DND-41 (cell line): ENCODE measurements around the gene DLG2.

Experiments
- ATAC-seq: fragments of 200-7000 bp; cut with Tn5 transposase; 3 replicates; pipeline ENCODE4 v1.9.1; 2021; ENCODE audit warnings: low read depth; ENCODE audit not compliant: insufficient read depth
- DNase-seq: peaks from one replicate; pipeline ENCODE4 v3.0.0-alpha.2; 2020
- H2AFZ ChIP-seq: 2 replicates; pipeline ENCODE4 v1.6.0; 2012; ENCODE audit warnings: low read depth, low read length
- H3K27ac ChIP-seq: 2 replicates; pipeline ENCODE4 v1.5.1; 2012; ENCODE audit warnings: low read length, inconsistent platforms
- H3K27me3 ChIP-seq: fragments of 200-600 bp; sonication (generic); 2 replicates; pipeline ENCODE4 v1.6.0; 2012; ENCODE audit warnings: low read length, mild to moderate bottlenecking, inconsistent platforms; ENCODE audit not compliant: insufficient read depth, poor library complexity
- H3K36me3 ChIP-seq: 2 replicates; pipeline ENCODE4 v1.5.1; 2012; ENCODE audit warnings: low read length, inconsistent platforms; ENCODE audit not compliant: insufficient read depth
- H3K4me1 ChIP-seq: 2 replicates; pipeline ENCODE4 v1.5.1; 2012; ENCODE audit warnings: mild to moderate bottlenecking, low read length; ENCODE audit not compliant: insufficient read depth
- H3K4me2 ChIP-seq: 2 replicates; pipeline ENCODE4 v1.6.0; 2012; ENCODE audit warnings: mild to moderate bottlenecking, moderate library complexity, low read length, inconsistent platforms; ENCODE audit not compliant: insufficient read depth
- H3K4me3 ChIP-seq, 2 experiments: fragments of 200-600 bp in 1 of 2; shearing (Covaris generic) in 1 of 2; 2 replicates each; pipeline ENCODE4 v1.5.1; 2012 to 2016; ENCODE audit warnings: inconsistent platforms in 2 of 2, low read length in 2 of 2, mild to moderate bottlenecking in 2 of 2, low read depth in 1 of 2, moderate library complexity in 1 of 2
- H3K79me2 ChIP-seq: 2 replicates; pipeline ENCODE4 v1.6.0; 2012; ENCODE audit warnings: low read length, inconsistent platforms; ENCODE audit not compliant: insufficient read depth
- H3K9ac ChIP-seq: 2 replicates; pipeline ENCODE4 v1.6.0; 2012; ENCODE audit warnings: low read depth, mild to moderate bottlenecking, inconsistent platforms, low read length, moderate library complexity
- H3K9me3 ChIP-seq: 2 replicates; pipeline ENCODE4 v1.5.1; 2012; ENCODE audit warnings: low read length, moderate library complexity, mild to moderate bottlenecking, inconsistent platforms; ENCODE audit not compliant: insufficient read depth, severe bottlenecking
- H4K20me1 ChIP-seq: 2 replicates; pipeline ENCODE4 v1.6.0; 2012; ENCODE audit warnings: low read length; ENCODE audit not compliant: insufficient read depth
- EZH2 ChIP-seq: IDR thresholded peaks from 3 replicates; pipeline ENCODE4 v1.6.1; 2012; ENCODE audit warnings: borderline replicate concordance, low read depth, mild to moderate bottlenecking, moderate library complexity, low read length, inconsistent platforms; ENCODE audit not compliant: severe bottlenecking
- TF ChIP-seq, protein P1 (sequence below): IDR thresholded peaks from 2 replicates; pipeline ENCODE4 v1.5.1; 2012; ENCODE audit warnings: borderline replicate concordance, low read length, moderate library complexity, mild to moderate bottlenecking; ENCODE audit not compliant: poor library complexity, severe bottlenecking; ENCODE audit errors: extremely low read depth

The DLG2 gene

DNA sequence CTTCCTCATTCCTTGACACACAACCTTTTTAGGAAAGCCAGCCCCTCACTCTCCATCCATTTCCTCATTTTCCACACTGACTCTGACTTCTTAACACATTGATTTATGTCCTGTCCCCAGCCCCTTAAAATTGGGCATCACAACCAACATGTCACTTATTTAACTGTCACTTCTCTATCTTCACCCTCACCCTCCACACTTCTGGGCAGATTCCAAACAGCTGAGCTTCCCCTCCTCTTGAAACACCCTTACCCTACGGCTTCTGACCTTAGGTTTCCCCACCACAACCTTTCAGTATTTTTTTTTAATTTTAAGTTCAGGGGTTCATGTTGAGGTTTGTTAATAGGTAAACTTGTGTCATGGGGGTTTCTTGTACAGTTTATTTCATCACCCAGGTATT, 696.3 kb downstream of the DLG2 start:
- no peak for ATAC-seq
- H3K27me3 ChIP-seq = no peaks in the 10 kb centered on the region
- no peaks in the 10 kb centered on the region for H3K4me1 ChIP-seq
- no peaks in the 10 kb centered on the region for H3K9me3 ChIP-seq
- H3K79me2 ChIP-seq = no peaks in the 10 kb centered on the region
- no peak overlapping the region for H3K9ac ChIP-seq
- no peak for DNase-seq
- H3K36me3 ChIP-seq = no peaks in the 10 kb centered on the region
- H4K20me1 ChIP-seq = no peaks in the 10 kb centered on the region
- H3K27ac ChIP-seq = no peak overlapping the region
- H3K4me2 ChIP-seq = no peak overlapping the region
- no peak overlapping the region for H2AFZ ChIP-seq
- TF ChIP-seq, protein P1, sequence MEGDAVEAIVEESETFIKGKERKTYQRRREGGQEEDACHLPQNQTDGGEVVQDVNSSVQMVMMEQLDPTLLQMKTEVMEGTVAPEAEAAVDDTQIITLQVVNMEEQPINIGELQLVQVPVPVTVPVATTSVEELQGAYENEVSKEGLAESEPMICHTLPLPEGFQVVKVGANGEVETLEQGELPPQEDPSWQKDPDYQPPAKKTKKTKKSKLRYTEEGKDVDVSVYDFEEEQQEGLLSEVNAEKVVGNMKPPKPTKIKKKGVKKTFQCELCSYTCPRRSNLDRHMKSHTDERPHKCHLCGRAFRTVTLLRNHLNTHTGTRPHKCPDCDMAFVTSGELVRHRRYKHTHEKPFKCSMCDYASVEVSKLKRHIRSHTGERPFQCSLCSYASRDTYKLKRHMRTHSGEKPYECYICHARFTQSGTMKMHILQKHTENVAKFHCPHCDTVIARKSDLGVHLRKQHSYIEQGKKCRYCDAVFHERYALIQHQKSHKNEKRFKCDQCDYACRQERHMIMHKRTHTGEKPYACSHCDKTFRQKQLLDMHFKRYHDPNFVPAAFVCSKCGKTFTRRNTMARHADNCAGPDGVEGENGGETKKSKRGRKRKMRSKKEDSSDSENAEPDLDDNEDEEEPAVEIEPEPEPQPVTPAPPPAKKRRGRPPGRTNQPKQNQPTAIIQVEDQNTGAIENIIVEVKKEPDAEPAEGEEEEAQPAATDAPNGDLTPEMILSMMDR = no peak
- TF ChIP-seq EZH2 = no peak
- no peak overlapping the region for H3K4me3 ChIP-seq

DNA sequence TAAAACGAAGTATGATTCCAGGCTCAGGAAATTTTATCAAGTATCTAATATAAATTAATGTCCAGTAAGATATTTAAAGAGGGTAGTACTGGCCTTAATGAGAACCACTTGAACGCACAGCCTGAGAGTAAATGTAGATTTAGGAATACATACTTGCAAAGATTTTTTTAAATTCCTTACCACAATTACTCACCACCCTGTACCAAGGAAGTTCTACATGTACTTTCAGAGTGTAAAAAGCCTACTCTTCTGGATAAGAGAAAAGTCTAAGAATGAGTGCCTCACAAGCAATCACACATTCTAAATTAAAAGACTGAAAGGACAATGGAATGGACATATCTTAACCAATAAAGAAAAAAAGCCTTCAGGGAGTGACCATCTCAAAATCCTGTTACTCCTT, 697.4 kb downstream of the DLG2 start:
- H3K27ac ChIP-seq = no peak overlapping the region
- TF ChIP-seq, protein P1 = no peak
- TF ChIP-seq EZH2 = no peak
- no peak overlapping the region for H3K4me2 ChIP-seq
- no peaks in the 10 kb centered on the region for H3K36me3 ChIP-seq
- H3K4me3 ChIP-seq = no peak overlapping the region
- H3K9ac ChIP-seq = no peak overlapping the region
- H3K9me3 ChIP-seq = no peaks in the 10 kb centered on the region
- no peaks in the 10 kb centered on the region for H3K79me2 ChIP-seq
- H2AFZ ChIP-seq = no peak overlapping the region
- no peak for ATAC-seq
- DNase-seq = no peak
- H3K27me3 ChIP-seq = no peaks in the 10 kb centered on the region
- H3K4me1 ChIP-seq = no peaks in the 10 kb centered on the region
- no peaks in the 10 kb centered on the region for H4K20me1 ChIP-seq

DNA sequence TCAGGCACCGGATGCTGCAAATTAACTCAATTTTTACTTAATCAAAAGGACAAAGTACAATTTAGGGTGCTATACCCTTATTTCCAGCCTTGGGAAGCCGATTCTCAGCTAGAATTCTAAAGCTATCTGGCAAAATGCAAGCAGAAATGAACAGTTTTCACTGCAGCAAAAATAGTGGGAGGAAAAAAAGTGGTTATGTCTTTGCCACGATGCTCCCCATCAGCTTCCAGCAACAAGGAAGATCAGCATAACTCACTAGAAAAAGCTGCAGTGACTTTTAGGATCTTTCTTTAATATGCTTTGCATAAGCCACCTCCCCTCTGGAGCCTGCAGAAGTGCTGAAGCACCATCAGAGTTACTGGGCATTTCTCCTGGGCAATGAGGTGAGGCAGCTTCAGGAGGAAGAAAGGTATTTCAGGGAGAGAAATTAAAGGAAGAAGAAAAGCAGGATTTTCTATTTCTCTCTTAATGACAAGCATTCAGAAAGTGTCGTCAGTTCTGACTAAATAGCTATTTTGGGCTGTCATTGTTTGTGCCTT, 702.9 kb downstream of the DLG2 start:
- no peak overlapping the region for H2AFZ ChIP-seq
- no peak overlapping the region for H3K4me3 ChIP-seq
- no peak for ATAC-seq
- H3K9me3 ChIP-seq = no peaks in the 10 kb centered on the region
- no peak overlapping the region for H3K27ac ChIP-seq
- no peak for DNase-seq
- H3K36me3 ChIP-seq = no peaks in the 10 kb centered on the region
- H3K27me3 ChIP-seq = no peaks in the 10 kb centered on the region
- no peak overlapping the region for H3K4me2 ChIP-seq
- TF ChIP-seq, protein P1 = no peak
- TF ChIP-seq EZH2 = no peak
- H3K79me2 ChIP-seq = no peaks in the 10 kb centered on the region
- H4K20me1 ChIP-seq = no peaks in the 10 kb centered on the region
- no peak overlapping the region for H3K9ac ChIP-seq
- no peaks in the 10 kb centered on the region for H3K4me1 ChIP-seq

DNA sequence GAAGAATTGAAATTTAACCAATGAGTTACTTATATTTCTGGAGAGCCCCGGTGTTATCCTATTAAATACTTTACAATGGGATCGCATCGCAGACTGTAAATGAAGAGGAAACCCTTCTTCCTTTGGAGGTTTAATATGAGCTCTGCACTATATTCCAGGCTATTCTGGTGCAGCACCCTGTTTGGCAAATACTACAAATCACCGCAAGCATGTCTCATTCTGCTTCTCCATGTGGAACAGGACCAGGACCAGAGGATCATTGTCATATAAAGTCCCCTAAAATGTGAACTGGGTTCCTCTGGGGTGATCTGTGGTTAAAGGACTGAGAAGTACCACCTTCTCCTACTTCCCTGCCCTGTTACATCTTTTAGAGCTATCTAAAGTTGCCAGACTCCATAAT, 703.7 kb downstream of the DLG2 start:
- ATAC-seq (no peak), DNase-seq (no peak)
- no peak overlapping the region for H3K4me3 ChIP-seq
- H3K9ac ChIP-seq = no peak overlapping the region
- H3K4me1 ChIP-seq = no peaks in the 10 kb centered on the region
- H3K27ac ChIP-seq = no peak overlapping the region
- H3K9me3 ChIP-seq = no peaks in the 10 kb centered on the region
- H3K36me3 ChIP-seq = no peaks in the 10 kb centered on the region
- no peaks in the 10 kb centered on the region for H4K20me1 ChIP-seq
- no peaks in the 10 kb centered on the region for H3K27me3 ChIP-seq
- no peak overlapping the region for H3K4me2 ChIP-seq
- H3K79me2 ChIP-seq = no peaks in the 10 kb centered on the region
- TF ChIP-seq, protein P1 = no peak
- no peak for TF ChIP-seq EZH2
- no peak overlapping the region for H2AFZ ChIP-seq
